ENCODE results near the gene POP7.
A peak's percentile ranks its signal among the peaks of the same experiment; 100 is the strongest.

POP7 gene

DNA sequence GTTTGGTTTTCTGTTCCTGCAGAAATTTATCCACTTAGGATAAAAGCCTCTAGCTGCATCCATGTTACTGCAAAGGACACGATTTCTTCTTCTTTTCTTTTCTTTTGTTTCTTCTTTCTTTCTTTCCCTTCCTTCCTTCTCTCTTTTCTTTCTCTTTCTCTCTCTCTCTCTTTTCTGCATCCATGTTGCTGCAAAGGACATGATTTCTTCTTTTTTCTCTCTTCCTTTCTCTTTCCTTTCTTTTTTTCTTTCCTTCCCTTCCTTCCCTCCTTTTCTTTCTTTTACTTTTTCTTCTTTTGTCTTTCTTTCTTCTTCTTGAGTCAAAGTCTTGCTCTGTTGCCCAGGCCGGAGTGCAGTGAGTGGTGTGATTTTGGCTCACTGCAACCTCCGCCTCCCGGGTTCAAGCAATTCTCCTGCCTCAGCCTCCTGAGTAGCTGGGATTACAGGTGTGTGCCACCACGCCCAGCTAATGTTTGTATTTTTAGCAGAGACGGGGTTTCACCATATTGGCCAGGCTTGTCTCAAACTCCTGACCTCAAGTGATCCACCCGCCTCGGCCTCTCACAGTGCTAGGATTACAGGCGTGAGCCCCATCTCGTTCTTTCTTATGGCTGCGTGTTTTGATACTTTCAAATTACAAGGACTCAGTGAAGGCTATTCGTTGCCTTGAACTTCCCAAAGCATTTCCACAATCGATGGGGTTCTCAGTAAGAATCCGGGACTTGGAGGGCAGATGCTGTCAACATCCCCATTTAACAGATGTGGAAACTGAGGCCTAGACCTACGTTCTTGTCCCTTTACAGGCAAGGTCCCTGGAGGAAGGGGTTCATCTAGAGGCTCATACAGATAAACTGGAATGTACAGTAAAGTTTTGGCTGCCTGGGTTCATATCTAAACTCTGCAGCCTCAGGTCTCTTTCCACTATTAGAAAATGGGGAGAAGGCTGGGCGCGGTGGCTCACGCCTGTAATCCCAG lies 34.3 kb upstream of the POP7 start:
- no peak for DNase-seq (ENCODE audit: low spot score)
- TF ChIP-seq, protein P1, sequence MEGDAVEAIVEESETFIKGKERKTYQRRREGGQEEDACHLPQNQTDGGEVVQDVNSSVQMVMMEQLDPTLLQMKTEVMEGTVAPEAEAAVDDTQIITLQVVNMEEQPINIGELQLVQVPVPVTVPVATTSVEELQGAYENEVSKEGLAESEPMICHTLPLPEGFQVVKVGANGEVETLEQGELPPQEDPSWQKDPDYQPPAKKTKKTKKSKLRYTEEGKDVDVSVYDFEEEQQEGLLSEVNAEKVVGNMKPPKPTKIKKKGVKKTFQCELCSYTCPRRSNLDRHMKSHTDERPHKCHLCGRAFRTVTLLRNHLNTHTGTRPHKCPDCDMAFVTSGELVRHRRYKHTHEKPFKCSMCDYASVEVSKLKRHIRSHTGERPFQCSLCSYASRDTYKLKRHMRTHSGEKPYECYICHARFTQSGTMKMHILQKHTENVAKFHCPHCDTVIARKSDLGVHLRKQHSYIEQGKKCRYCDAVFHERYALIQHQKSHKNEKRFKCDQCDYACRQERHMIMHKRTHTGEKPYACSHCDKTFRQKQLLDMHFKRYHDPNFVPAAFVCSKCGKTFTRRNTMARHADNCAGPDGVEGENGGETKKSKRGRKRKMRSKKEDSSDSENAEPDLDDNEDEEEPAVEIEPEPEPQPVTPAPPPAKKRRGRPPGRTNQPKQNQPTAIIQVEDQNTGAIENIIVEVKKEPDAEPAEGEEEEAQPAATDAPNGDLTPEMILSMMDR (IDR thresholded peaks at IDR 0.05; ENCODE audit: extremely low read depth, insufficient read depth, missing control alignments), result no peak
- in situ Hi-C loops (cut with MboI; ENCODE audit: low pct_unique_long_range_greater_than_20kb, low sequenced_read_pairs, unreplicated experiment), result no loop called here

DNA sequence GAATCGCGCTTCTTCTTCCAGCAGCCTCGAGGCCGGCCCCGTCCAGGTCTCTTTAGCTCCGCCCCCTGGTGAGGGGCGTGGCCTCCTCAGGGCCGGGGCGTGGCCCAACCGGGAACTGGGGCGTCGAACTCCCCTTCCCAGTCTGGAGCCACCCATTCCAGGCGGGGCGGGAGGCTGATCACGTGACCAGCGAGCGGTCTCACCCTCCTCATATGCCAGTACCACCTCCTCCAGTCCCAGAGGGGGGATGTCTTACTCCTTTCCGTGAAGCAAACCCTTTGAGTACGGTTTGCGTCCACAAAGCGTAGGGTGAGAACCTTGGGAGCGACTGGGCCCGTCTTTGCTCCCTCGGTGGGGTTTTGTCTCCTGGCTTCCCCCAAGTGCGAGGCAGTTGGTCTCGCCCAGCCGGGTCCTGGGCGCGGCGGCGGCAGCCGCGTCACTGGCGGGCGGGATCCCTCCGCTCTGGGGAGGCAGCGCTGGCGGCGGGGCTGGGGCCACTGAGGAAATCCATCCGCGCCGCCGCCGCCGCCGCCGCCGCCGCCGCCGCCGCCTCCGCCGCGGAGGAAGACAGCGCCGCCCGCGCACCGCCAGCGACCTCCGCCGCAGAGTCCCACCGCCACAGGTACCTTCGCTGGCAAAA lies 32.5 kb upstream of the POP7 start, which contains the start of gene GNB2:
GNB2 (plus strand) TSS at position 439 of the 640 bp plus-strand sequence. CDS start 2,526 bp downstream, outside the sequence.
- in situ Hi-C loops (cut with MboI; ENCODE audit: low pct_unique_long_range_greater_than_20kb, low sequenced_read_pairs, unreplicated experiment), result no loop called here
- TF ChIP-seq, protein P1 (IDR thresholded peaks at IDR 0.05; ENCODE audit: extremely low read depth, insufficient read depth, missing control alignments), result no peak
- DNase-seq (ENCODE audit: low spot score), result peak; percentile 97

DNA sequence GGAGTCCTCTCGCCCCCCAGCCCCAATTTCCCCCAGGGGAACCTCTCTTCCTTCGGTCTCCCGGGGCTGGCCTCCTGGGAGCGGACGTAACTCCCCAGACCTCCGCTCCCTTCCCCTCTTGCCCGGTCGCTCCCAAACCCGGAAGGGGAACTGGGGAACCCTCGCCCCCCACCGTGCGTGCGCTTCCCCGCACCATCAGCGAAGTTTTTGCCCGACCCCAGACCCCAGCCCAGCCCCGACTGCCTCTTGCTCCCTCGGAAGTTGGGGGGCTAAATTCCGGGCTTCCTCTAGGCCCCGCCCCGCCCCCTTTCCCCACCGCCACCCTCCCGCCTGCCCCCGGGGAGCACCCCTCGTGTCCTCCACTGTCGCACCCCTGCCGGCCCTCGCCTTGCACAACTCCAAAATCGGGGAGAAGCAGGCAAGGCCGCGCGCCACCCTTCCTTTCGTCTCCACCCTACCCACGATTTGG lies 31.9 kb upstream of the POP7 start:
- in situ Hi-C loops (cut with MboI; ENCODE audit: low pct_unique_long_range_greater_than_20kb, low sequenced_read_pairs, unreplicated experiment), result no loop called here
- TF ChIP-seq, protein P1 (IDR thresholded peaks at IDR 0.05; ENCODE audit: extremely low read depth, insufficient read depth, missing control alignments), result no peak
- no peak for DNase-seq (ENCODE audit: low spot score)

DNA sequence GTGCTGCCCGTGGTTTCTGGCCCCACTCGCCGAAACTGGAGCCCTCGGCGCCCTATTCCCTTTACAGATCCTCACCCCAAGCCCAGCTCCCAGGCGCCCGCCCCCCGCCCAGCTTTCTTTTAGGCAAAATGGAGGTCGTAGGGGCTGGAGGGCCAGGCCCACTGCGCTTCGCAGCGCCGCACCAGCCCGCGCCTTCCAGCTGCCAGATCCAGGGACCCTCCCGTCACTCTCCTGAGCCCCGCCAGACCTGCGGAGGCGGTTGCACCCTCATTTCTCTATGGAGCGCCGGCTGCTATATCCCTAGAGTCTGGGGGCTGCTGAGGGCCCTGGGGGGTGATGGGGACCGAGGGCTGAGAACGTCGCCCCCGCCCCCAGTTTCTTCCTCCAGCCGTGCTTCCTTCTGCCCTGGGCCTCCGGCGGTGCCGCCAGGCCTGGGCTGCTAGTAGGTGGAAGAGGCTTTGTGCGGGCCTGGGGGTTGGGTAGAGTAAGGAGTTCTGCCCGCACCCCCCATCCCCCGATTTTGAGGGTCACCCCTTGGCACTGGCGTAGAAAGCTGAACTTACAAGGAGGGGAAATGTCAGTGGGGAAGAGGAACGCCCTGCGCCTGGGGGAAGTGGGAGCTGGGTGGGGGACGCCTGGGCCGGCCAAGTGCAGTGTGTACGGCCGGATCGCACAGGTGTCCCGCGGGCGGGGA lies 31.4 kb upstream of the POP7 start:
- in situ Hi-C loops (cut with MboI; ENCODE audit: low pct_unique_long_range_greater_than_20kb, low sequenced_read_pairs, unreplicated experiment), result no loop called here
- TF ChIP-seq, protein P1 (IDR thresholded peaks at IDR 0.05; ENCODE audit: extremely low read depth, insufficient read depth, missing control alignments), result no peak
- peak; percentile 36 for DNase-seq (ENCODE audit: low spot score)

DNA sequence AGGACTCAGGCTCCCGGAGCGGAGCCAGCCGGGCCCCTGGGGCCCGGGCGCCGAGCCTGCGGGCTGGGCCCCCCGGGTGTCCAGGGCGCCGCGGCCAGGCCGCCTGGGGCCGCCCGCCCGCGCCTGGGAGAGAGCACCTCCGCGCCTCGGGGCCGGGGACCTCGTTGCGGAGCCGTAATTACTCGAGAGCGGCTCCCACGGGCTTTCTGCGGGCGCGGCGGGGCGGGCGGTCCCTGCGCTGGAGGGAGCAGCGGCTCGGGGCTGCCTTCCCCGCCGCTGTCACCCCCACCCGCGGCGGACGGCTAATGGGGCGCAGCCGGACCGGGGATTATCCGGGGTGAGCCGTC lies 30.8 kb upstream of the POP7 start:
- in situ Hi-C loops (cut with MboI; ENCODE audit: low pct_unique_long_range_greater_than_20kb, low sequenced_read_pairs, unreplicated experiment), result no loop called here
- TF ChIP-seq, protein P1 (IDR thresholded peaks at IDR 0.05; ENCODE audit: extremely low read depth, insufficient read depth, missing control alignments), result no peak
- DNase-seq (ENCODE audit: low spot score), result peak; percentile 40

Data from GM13977 (cell line).